Thyroid gland (tissue), 4 donors: Measurements from ENCODE around the gene RNF31. TPM values are rescaled to one million over a fixed set of nuclear protein-coding genes. Genes with fewer than 3 reads are reported as not detected.

Experiments used
- DNase-seq, 2 donors: peaks; one replicate each; pipeline ENCODE4 v3.0.0-alpha.2; 2019
- H3K27ac ChIP-seq, 3 donors: fragments of 200-600 bp; sonication (generic); 1 replicate in 2 of 3; 2 replicates in 1 of 3; pipeline ENCODE4 v1.5.1; 2016 to 2019; ENCODE audit warnings: mild to moderate bottlenecking in 1 of 3, moderate library complexity in 1 of 3
- H3K27me3 ChIP-seq: fragments of 200-600 bp; sonication (generic); one replicate; pipeline ENCODE4 v1.5.1; 2019
- H3K36me3 ChIP-seq, 2 donors: fragments of 200-600 bp; sonication (generic); one replicate each; pipeline ENCODE4 v1.5.1; 2016 to 2019
- H3K4me1 ChIP-seq, 2 donors: fragments of 200-600 bp; sonication (generic); one replicate each; pipeline ENCODE4 v1.5.1; 2017 to 2019
- H3K4me3 ChIP-seq, 3 donors: fragments of 200-600 bp; sonication (generic); replicated peaks in 1 of 3; 1 replicate in 2 of 3; 2 replicates in 1 of 3; pipeline ENCODE4 v1.5.1; 2016; ENCODE audit warnings: mild to moderate bottlenecking in 1 of 3
- H3K9me3 ChIP-seq: fragments of 200-600 bp; sonication (generic); one replicate; pipeline ENCODE4 v1.5.1; 2017
- POLR2A ChIP-seq, 2 donors: fragments of 450-650 bp; IDR thresholded peaks; one replicate each; pipeline ENCODE4 v1.6.1; 2017; ENCODE audit warnings: antibody characterized with exemption in 2 of 2, mild to moderate bottlenecking in 2 of 2, moderate library complexity in 1 of 2
- WGBS, 2 donors: methylation state at CpG; one replicate each; pipeline ENCODE4 v1.1.5; 2017; 5-methylcytosine and 5-hydroxymethylcytosine counted together
- intact Hi-C: fragments of 100-400 bp; cut with DNase I; formaldehyde crosslinking; loops from one replicate; pipeline ENCODE4 v1.15.1; 2023
- total RNA-seq, 4 donors: library from RNA; depleted of rRNA; stranded (reverse); fragments of >200 nt; gene quantifications; one replicate each; pipeline ENCODE4 v1.2.3, GENCODE V29; 2016
- TF ChIP-seq, protein P1 (sequence below), 6 experiments: fragments of 200-600 bp in 3 of 6; fragments of 450-650 bp in 3 of 6; sonication (generic) in 3 of 6; IDR thresholded peaks; one replicate each; pipeline ENCODE4 v1.5.1; 2016 to 2019; ENCODE audit warnings: antibody characterized with exemption in 6 of 6, mild to moderate bottlenecking in 2 of 6, inconsistent platforms in 1 of 6, moderate library complexity in 1 of 6

The RNF31 gene
- total RNA-seq, 4 donors from 2014 or later: 30.6 to 106 (median 67.6) TPM

- DNase-seq: peak; percentile 99
- Histone ChIP-seq H3K36me3 (peaks cover 16 to 25% of the 10 kb centered on the region in 2 donors), H3K27ac (peak within 1 kb of the TSS; percentile 98 to 100 (median 99)), H3K27me3 (no peaks in the 10 kb centered on the region), H3K4me1 (peaks cover 13 to 14% of the 10 kb centered on the region in 2 donors), H3K4me3 (peak within 1 kb of the TSS; percentile 63 to 97 (median 90)), H3K9me3 (no peaks in the 10 kb centered on the region)
- 0% methylated on average over 32 to 45 of the region's 65 CpGs for WGBS, 2 donors
- TF ChIP-seq POLR2A (IDR thresholded peaks at IDR 0.05): peak; percentile 41 to 66
- TF ChIP-seq, protein P1, sequence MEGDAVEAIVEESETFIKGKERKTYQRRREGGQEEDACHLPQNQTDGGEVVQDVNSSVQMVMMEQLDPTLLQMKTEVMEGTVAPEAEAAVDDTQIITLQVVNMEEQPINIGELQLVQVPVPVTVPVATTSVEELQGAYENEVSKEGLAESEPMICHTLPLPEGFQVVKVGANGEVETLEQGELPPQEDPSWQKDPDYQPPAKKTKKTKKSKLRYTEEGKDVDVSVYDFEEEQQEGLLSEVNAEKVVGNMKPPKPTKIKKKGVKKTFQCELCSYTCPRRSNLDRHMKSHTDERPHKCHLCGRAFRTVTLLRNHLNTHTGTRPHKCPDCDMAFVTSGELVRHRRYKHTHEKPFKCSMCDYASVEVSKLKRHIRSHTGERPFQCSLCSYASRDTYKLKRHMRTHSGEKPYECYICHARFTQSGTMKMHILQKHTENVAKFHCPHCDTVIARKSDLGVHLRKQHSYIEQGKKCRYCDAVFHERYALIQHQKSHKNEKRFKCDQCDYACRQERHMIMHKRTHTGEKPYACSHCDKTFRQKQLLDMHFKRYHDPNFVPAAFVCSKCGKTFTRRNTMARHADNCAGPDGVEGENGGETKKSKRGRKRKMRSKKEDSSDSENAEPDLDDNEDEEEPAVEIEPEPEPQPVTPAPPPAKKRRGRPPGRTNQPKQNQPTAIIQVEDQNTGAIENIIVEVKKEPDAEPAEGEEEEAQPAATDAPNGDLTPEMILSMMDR (IDR thresholded peaks at IDR 0.05): no peak
- intact Hi-C loops: no loop called here
These were observed 32.5 kb upstream of the RNF31 start, which contains the start of the genes DCAF11 and NRL for GRCh38 chr14:24114532-24115421. TSS of gene DCAF11 (plus strand) at chr14:24114777. CDS start at chr14:24115595, 818 bp downstream. TSS of gene NRL (minus strand) at chr14:24114949. CDS start at chr14:24082848, 32,101 bp downstream.

GRCh38 chr14:24115422-24116127 is 31.7 kb upstream of the RNF31 start:
- intact Hi-C loops: no loop called here
- H3K4me3 ChIP-seq: peak overlapping the region; percentile 60 to 82 (median 63)
- H3K27me3 ChIP-seq: no peaks in the 10 kb centered on the region
- peaks cover 24 to 31% of the 10 kb centered on the region in 2 donors for H3K36me3 ChIP-seq
- peaks cover 13 to 14% of the 10 kb centered on the region in 2 donors for H3K4me1 ChIP-seq
- H3K27ac ChIP-seq: peak overlapping the region; percentile 11 to 100 (median 98)
- TF ChIP-seq, protein P1 (IDR thresholded peaks at IDR 0.05): no peak
- no peak for TF ChIP-seq POLR2A (IDR thresholded peaks at IDR 0.05)
- H3K9me3 ChIP-seq: no peaks in the 10 kb centered on the region
- 3% methylated on average over 10 to 14 of the region's 14 CpGs for WGBS, 2 donors
- no peak for DNase-seq

DNA sequence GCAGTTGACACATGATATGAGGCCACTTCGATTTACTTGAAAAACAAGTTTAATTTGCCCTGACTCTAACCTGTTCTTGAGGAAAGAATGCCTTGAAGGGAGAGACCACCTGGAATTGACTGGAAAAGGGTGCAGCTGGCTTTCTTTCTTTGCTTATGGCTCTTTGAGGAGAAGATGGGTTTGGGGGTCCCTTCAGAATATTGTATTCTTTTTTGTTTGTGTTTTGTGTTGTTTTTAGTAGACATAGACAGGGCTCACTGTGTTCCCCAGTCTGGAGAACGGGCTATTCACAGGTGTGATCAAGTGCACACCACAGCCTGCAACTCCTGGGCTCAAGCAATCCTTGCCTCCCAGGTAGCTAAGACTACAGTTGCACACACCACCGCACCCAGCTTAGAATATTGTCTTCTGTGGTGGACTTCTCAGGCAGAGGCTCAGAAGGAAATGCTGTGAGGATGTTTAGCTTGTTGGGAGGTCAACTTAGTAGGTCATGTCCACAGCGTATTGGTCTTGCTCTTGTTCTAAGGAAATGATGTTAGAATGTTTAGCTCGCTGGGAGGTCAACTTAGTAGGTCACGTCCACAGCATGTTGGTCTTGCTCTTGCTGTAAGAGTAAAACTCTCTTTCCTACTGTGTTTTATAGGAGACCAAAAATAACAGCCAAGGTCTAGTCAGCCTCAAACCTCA is 31.0 kb upstream of the RNF31 start:
- intact Hi-C loops: no loop called here
- Histone ChIP-seq H3K9me3 (no peaks in the 10 kb centered on the region), H3K27me3 (no peaks in the 10 kb centered on the region), H3K4me3 (peak overlapping the region in 2 of 3 donors; percentile 60 to 63), H3K36me3 (peaks cover 31 to 38% of the 10 kb centered on the region in 2 donors), H3K4me1 (peaks cover 13 to 14% of the 10 kb centered on the region in 2 donors), H3K27ac (no peak overlapping the region)
- WGBS, 2 donors: 58 to 76% methylated on average over 6 of the region's 6 CpGs
- TF ChIP-seq POLR2A (IDR thresholded peaks at IDR 0.05): no peak
- no peak for DNase-seq

DNA sequence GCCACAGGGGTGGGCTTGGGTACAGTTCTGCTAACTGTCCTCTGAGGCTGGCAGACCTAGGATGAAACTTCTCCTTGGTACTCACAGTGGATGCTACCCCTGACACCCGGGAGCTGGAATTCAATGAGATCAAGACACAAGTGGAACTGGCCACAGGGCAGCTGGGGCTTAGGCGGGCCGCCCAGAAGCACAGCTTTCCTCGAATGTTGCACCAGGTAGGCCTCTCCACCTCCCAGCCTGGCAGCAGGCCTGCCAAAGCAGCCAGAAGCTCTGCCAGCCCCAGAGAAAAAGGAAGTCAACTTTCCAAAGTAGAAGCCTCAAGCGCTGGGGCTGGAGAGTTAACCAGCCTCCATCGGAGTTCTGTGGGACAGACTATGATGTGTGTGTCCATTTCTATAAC is 30.1 kb upstream of the RNF31 start:
- Histone ChIP-seq H3K27ac (no peak overlapping the region), H3K36me3 (peaks cover 40 to 47% of the 10 kb centered on the region in 2 donors)
- intact Hi-C loops: no loop called here

More for the DNA sequence above, 30.1 kb upstream of the RNF31 start:
- WGBS, 2 donors: 90% methylated on average over 6 of the region's 6 CpGs
- Histone ChIP-seq H3K4me3 (no peak overlapping the region), H3K9me3 (no peaks in the 10 kb centered on the region), H3K27me3 (no peaks in the 10 kb centered on the region), H3K4me1 (peaks cover 13 to 14% of the 10 kb centered on the region in 2 donors)
- no peak for DNase-seq
- TF ChIP-seq, protein P1 (IDR thresholded peaks at IDR 0.05): no peak
- no peak for TF ChIP-seq POLR2A (IDR thresholded peaks at IDR 0.05)
